ENCODE results near the gene FIBIN. TPM values are rescaled to one million over a fixed set of nuclear protein-coding genes. Genes with fewer than 3 reads are reported as not detected.
"Not testable (repeated sequence)": the region's sequence is repeated elsewhere in the genome, so short reads cannot be mapped to it uniquely, and the experiment has no call there.

FIBIN gene
- polyA plus RNA-seq, 1 donor from 2014 or later: not detected

DNA sequence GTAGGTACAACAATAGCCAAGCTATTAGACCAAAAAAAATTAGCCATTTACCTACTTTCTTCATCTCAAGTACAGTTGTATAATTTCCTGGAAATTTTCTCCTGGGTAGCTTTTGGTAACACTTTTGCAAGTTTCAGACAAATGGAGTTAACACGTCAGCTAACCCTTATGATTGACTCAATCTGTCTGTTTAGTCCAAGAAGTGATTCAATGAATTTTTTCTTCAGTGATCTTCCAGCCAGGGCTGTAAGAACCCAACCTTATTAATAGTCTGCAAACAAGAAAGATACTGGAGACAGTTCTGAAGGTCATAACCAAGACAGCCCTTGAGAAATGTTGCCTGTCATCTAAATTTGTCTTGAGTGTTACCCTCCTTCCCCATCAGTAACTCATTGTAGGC is 30.1 kb upstream of the FIBIN start:
- Histone ChIP-seq H3K27me3 (ENCODE audit: insufficient read depth, low read depth, low read length) (no peaks in the 10 kb centered on the region), H3K4me2 (ENCODE audit: low read length) (no peak overlapping the region), H2AFZ (ENCODE audit: low read depth, low read length) (no peak overlapping the region), H3K9me2 (ENCODE audit: insufficient read depth, low read length) (no peaks in the 10 kb centered on the region), H3K9ac (ENCODE audit: low read length) (no peak overlapping the region), H3K9me3 (ENCODE audit: low read length) (no peaks in the 10 kb centered on the region), H3F3A (ENCODE audit: insufficient read depth, low read length, poor library complexity, severe bottlenecking) (no peaks in the 10 kb centered on the region), H3K36me3 (ENCODE audit: insufficient read depth, low read length) (no peaks in the 10 kb centered on the region), H3K4me3 (ENCODE audit: low read length) (no peak overlapping the region), H4K20me1 (ENCODE audit: insufficient read depth) (no peaks in the 10 kb centered on the region), H3K79me2 (replicated peaks; ENCODE audit: insufficient read depth, low read length) (no peaks in the 10 kb centered on the region), H3K27ac (ENCODE audit: low read length) (no peak overlapping the region)
- TF ChIP-seq MXI1 (conservative IDR thresholded peaks at IDR 0.05; ENCODE audit: poor library complexity, severe bottlenecking) (no peak), EP300 (conservative IDR thresholded peaks at IDR 0.05; ENCODE audit: poor library complexity, severe bottlenecking) (no peak), RAD21 (conservative IDR thresholded peaks at IDR 0.05) (no peak), EZH2 (IDR thresholded peaks at IDR 0.05; ENCODE audit: borderline replicate concordance, insufficient read depth, low read length, poor library complexity, severe bottlenecking) (no peak), POLR2AphosphoS5 (IDR thresholded peaks at IDR 0.05) (no peak), TAF1 (IDR thresholded peaks at IDR 0.05; ENCODE audit: low read depth) (no peak), SMC3 (conservative IDR thresholded peaks at IDR 0.05; ENCODE audit: poor library complexity) (no peak)
- TF ChIP-seq, protein P1, sequence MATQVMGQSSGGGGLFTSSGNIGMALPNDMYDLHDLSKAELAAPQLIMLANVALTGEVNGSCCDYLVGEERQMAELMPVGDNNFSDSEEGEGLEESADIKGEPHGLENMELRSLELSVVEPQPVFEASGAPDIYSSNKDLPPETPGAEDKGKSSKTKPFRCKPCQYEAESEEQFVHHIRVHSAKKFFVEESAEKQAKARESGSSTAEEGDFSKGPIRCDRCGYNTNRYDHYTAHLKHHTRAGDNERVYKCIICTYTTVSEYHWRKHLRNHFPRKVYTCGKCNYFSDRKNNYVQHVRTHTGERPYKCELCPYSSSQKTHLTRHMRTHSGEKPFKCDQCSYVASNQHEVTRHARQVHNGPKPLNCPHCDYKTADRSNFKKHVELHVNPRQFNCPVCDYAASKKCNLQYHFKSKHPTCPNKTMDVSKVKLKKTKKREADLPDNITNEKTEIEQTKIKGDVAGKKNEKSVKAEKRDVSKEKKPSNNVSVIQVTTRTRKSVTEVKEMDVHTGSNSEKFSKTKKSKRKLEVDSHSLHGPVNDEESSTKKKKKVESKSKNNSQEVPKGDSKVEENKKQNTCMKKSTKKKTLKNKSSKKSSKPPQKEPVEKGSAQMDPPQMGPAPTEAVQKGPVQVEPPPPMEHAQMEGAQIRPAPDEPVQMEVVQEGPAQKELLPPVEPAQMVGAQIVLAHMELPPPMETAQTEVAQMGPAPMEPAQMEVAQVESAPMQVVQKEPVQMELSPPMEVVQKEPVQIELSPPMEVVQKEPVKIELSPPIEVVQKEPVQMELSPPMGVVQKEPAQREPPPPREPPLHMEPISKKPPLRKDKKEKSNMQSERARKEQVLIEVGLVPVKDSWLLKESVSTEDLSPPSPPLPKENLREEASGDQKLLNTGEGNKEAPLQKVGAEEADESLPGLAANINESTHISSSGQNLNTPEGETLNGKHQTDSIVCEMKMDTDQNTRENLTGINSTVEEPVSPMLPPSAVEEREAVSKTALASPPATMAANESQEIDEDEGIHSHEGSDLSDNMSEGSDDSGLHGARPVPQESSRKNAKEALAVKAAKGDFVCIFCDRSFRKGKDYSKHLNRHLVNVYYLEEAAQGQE (IDR thresholded peaks at IDR 0.05; ENCODE audit: borderline replicate concordance): no peak
- TF ChIP-seq, protein P2, sequence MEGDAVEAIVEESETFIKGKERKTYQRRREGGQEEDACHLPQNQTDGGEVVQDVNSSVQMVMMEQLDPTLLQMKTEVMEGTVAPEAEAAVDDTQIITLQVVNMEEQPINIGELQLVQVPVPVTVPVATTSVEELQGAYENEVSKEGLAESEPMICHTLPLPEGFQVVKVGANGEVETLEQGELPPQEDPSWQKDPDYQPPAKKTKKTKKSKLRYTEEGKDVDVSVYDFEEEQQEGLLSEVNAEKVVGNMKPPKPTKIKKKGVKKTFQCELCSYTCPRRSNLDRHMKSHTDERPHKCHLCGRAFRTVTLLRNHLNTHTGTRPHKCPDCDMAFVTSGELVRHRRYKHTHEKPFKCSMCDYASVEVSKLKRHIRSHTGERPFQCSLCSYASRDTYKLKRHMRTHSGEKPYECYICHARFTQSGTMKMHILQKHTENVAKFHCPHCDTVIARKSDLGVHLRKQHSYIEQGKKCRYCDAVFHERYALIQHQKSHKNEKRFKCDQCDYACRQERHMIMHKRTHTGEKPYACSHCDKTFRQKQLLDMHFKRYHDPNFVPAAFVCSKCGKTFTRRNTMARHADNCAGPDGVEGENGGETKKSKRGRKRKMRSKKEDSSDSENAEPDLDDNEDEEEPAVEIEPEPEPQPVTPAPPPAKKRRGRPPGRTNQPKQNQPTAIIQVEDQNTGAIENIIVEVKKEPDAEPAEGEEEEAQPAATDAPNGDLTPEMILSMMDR (IDR thresholded peaks at IDR 0.05; ENCODE audit: poor library complexity, severe bottlenecking): no peak

DNA sequence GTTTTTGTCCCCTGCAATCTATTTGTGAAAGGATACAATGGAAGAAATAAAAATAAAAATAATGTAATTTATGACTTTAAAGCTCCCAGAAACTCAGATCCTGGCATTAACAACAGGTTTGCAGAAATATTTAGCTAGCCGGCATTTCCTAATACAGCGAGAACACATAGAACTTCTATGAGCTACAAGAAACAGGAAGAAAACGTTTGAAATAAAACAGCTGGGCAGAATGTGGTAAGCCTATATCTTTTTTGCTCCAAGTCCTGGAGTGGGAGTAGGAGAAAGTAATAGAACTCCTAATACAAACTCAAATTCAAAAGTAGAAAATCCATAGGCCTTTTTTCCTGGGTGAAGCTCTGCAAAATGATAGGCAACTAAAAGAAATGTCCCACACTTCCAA is 29.6 kb upstream of the FIBIN start:
- H3K4me2 ChIP-seq (ENCODE audit: low read length): no peak overlapping the region
- H3K36me3 ChIP-seq (ENCODE audit: insufficient read depth, low read length): no peaks in the 10 kb centered on the region
- no peak overlapping the region for H3K27ac ChIP-seq (ENCODE audit: low read length)
- no peak overlapping the region for H3K4me3 ChIP-seq (ENCODE audit: low read length)
- no peak overlapping the region for H2AFZ ChIP-seq (ENCODE audit: low read depth, low read length)
- no peak overlapping the region for H3K9ac ChIP-seq (ENCODE audit: low read length)
- H3K79me2 ChIP-seq (replicated peaks; ENCODE audit: insufficient read depth, low read length): no peaks in the 10 kb centered on the region
- TF ChIP-seq, protein P1 (IDR thresholded peaks at IDR 0.05; ENCODE audit: borderline replicate concordance): no peak
- TF ChIP-seq RAD21 (conservative IDR thresholded peaks at IDR 0.05): no peak
- TF ChIP-seq MXI1 (conservative IDR thresholded peaks at IDR 0.05; ENCODE audit: poor library complexity, severe bottlenecking): no peak
- no peak for TF ChIP-seq EP300 (conservative IDR thresholded peaks at IDR 0.05; ENCODE audit: poor library complexity, severe bottlenecking)
- TF ChIP-seq, protein P2 (IDR thresholded peaks at IDR 0.05; ENCODE audit: poor library complexity, severe bottlenecking): no peak
- no peak for TF ChIP-seq POLR2AphosphoS5 (IDR thresholded peaks at IDR 0.05)
- TF ChIP-seq EZH2 (IDR thresholded peaks at IDR 0.05; ENCODE audit: borderline replicate concordance, insufficient read depth, low read length, poor library complexity, severe bottlenecking): no peak
- no peak for TF ChIP-seq SMC3 (conservative IDR thresholded peaks at IDR 0.05; ENCODE audit: poor library complexity)
- no peak for TF ChIP-seq TAF1 (IDR thresholded peaks at IDR 0.05; ENCODE audit: low read depth)
- H4K20me1 ChIP-seq (ENCODE audit: insufficient read depth): no peaks in the 10 kb centered on the region
- H3K9me3 ChIP-seq (ENCODE audit: low read length): no peaks in the 10 kb centered on the region
- H3K27me3 ChIP-seq (ENCODE audit: insufficient read depth, low read depth, low read length): no peaks in the 10 kb centered on the region
- no peaks in the 10 kb centered on the region for H3K9me2 ChIP-seq (ENCODE audit: insufficient read depth, low read length)
- H3F3A ChIP-seq (ENCODE audit: insufficient read depth, low read length, poor library complexity, severe bottlenecking): no peaks in the 10 kb centered on the region

DNA sequence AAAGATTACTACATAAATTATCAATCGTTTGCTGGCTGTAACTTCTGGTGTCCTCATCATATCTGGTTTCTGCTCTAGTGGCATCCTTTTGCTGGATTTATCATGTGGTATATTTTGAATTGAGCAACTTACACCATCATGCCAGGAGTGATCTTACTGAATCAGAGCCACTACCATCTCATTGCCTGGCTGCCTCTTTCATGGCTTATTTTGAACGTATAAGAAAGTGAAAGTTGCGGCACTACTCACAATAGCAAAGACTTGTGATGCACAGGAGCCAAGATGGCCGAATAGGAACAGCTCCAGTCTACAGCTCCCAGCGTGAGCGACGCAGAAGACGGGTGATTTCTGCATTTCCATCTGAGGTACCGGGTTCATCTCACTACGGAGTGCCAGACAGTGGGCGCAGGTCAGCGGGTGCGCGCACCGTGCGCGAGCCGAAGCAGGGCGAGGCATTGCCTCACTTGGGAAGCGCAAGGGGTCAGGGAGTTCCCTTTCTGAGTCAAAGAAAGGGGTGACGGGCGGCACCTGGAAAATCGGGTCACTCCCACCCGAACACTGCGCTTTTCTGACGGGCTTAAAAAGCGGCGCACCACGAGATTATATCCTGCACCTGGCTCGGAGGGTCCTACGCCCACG is 28.9 kb upstream of the FIBIN start:
- not testable (repeated sequence) for H4K20me1 ChIP-seq (ENCODE audit: insufficient read depth); H2AFZ ChIP-seq (ENCODE audit: low read depth, low read length); H3K4me2 ChIP-seq (ENCODE audit: low read length); H3K9me3 ChIP-seq (ENCODE audit: low read length); H3K4me3 ChIP-seq (ENCODE audit: low read length); H3K9ac ChIP-seq (ENCODE audit: low read length); H3K27ac ChIP-seq (ENCODE audit: low read length); H3K79me2 ChIP-seq (replicated peaks; ENCODE audit: insufficient read depth, low read length); H3K9me2 ChIP-seq (ENCODE audit: insufficient read depth, low read length); H3K36me3 ChIP-seq (ENCODE audit: insufficient read depth, low read length); H3F3A ChIP-seq (ENCODE audit: insufficient read depth, low read length, poor library complexity, severe bottlenecking); H3K27me3 ChIP-seq (ENCODE audit: insufficient read depth, low read depth, low read length)
